Effector memory CD4-positive, alpha-beta T cell (primary cell): ENCODE data around the gene KPTN.

Experiments
- DNase-seq, 3 donors: peaks; one replicate each; pipeline ENCODE4 v3.0.0-alpha.2; 2020
- H3K27ac ChIP-seq: 2 replicates; pipeline ENCODE4 v1.7.0; 2013; ENCODE audit warnings: mild to moderate bottlenecking, low read length, moderate library complexity; ENCODE audit not compliant: insufficient read depth, poor library complexity, severe bottlenecking
- H3K27me3 ChIP-seq: replicated peaks from 2 replicates; pipeline ENCODE4 v1.7.0; 2013; ENCODE audit warnings: mild to moderate bottlenecking, low read length; ENCODE audit not compliant: insufficient read depth, control insufficient read depth, poor library complexity, severe bottlenecking
- H3K36me3 ChIP-seq: 2 replicates; pipeline ENCODE4 v1.7.0; 2013; ENCODE audit warnings: mild to moderate bottlenecking, low read length, moderate library complexity; ENCODE audit not compliant: control insufficient read depth, insufficient read depth
- H3K4me1 ChIP-seq: 2 replicates; pipeline ENCODE4 v1.7.0; 2013; ENCODE audit warnings: low read length, mild to moderate bottlenecking; ENCODE audit not compliant: control insufficient read depth, insufficient read depth, poor library complexity, severe bottlenecking
- H3K4me3 ChIP-seq: 2 replicates; pipeline ENCODE4 v1.7.0; 2013; ENCODE audit warnings: low read length, low read depth, mild to moderate bottlenecking; ENCODE audit not compliant: insufficient read depth, poor library complexity, severe bottlenecking
- H3K9me3 ChIP-seq: 2 replicates; pipeline ENCODE4 v1.7.0; 2013; ENCODE audit warnings: mild to moderate bottlenecking, low read length, moderate library complexity; ENCODE audit not compliant: control insufficient read depth

Gene KPTN

DNA sequence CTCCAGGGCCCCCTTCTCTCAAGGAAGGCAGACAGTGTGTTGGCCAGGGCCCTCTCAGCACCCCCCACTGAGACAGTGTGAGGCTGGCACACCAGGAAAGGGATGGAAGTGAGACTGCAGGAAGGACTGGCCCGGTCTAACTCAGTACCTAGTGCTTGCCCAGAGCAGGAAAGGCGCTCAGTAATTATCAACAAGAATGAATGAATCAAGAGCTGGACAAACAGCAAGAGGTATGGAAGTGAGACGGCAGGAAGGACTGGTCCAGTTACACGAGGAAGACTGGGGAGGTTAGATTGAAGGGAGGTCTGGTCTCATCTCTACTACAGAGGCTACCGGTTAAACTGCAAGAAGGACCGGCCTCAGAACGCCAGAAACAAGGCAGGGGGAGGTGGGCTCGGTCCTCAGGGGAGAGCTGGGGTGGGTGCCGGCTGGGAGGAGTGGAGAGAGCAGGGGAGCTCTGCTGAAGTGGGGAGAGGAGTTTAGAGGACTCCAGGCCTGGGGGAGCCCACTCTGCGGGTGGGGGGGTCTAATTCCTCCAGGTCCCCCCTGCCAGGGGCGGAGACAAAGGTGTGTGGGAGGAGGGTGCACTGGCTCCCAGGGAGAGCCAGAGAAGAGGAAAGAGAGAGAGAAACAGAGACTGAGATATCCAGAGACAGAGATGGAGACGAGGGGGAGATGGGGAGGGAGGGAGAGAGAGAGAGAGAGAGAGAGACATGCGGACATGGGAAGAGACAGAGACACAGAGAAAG lies 13.4 kb downstream of the KPTN start:
- H3K4me1 ChIP-seq = peaks cover 9% of the 10 kb centered on the region
- H3K36me3 ChIP-seq = no peaks in the 10 kb centered on the region
- no peaks in the 10 kb centered on the region for H3K9me3 ChIP-seq
- H3K4me3 ChIP-seq = no peak overlapping the region
- DNase-seq = no peak
- H3K27me3 ChIP-seq = peaks cover 33% of the 10 kb centered on the region
- H3K27ac ChIP-seq = no peak overlapping the region

DNA sequence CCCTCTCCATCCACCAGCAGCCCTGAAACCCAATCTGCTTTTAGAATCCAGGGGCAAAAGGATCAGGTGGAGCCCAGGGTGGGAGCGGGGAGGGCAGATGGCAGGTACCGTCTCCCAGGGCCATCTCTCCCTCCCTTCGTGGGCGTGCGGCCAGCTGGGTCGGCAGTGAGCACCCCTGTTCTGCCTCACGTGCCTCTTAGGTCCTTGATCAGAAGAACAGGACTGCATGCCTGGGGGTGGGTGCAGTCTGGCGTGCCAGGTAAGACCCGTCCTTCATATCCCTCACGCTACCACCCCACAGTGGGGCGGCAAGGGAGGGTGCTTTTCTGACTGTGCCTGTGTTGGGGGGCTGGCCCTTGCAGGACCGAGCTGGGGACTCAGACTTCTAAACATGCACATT lies 14.3 kb downstream of the KPTN start:
- Histone ChIP-seq H3K4me1 (peaks cover 9% of the 10 kb centered on the region), H3K36me3 (no peaks in the 10 kb centered on the region), H3K9me3 (no peaks in the 10 kb centered on the region), H3K27me3 (peaks cover 33% of the 10 kb centered on the region), H3K27ac (no peak overlapping the region), H3K4me3 (no peak overlapping the region)
- no peak for DNase-seq

DNA sequence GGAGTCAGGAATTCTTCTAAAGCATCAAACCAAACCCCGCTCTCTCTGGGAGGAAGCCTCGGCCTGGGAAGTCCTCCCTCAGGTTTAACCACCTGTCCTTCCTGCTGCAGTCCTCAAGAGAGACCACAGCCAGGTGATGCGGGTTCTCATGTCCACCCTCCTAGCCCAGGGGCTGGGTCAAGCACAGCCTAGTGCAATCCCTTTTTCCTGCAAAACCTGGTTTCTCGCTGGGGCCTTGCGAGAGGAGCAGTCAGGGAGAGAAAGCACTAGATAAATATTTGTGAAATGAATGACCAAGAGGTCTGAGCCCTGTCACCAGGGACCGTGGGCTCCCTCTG lies 14.7 kb downstream of the KPTN start:
- Histone ChIP-seq H3K4me1 (peaks cover 9% of the 10 kb centered on the region), H3K27ac (no peak overlapping the region), H3K36me3 (no peaks in the 10 kb centered on the region), H3K27me3 (peaks cover 33% of the 10 kb centered on the region), H3K9me3 (no peaks in the 10 kb centered on the region), H3K4me3 (no peak overlapping the region)
- DNase-seq = no peak

DNA sequence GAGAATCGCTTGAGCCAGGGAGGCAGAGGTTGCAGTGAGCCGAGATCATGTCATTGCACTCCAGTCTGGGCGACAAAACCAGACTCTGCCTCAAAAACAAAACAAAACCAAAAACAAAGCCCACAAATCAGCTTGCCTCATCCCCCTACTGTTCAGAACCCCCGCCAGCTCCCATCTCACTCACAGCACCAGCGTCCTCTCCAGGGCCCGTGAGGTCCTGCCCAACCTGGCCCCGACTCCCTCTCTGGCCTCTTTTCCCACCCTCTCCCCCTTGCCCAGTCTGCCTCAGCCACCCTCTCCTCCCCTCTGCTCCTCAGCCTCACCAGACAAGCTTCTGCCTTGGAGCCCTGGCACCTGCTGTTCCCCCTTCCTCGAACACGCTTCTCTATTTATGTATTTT lies 16.1 kb downstream of the KPTN start:
- no peak for DNase-seq
- Histone ChIP-seq H3K27me3 (peaks cover 32% of the 10 kb centered on the region), H3K27ac (no peak overlapping the region), H3K9me3 (no peaks in the 10 kb centered on the region), H3K4me1 (peaks cover 9% of the 10 kb centered on the region), H3K36me3 (no peaks in the 10 kb centered on the region), H3K4me3 (no peak overlapping the region)

DNA sequence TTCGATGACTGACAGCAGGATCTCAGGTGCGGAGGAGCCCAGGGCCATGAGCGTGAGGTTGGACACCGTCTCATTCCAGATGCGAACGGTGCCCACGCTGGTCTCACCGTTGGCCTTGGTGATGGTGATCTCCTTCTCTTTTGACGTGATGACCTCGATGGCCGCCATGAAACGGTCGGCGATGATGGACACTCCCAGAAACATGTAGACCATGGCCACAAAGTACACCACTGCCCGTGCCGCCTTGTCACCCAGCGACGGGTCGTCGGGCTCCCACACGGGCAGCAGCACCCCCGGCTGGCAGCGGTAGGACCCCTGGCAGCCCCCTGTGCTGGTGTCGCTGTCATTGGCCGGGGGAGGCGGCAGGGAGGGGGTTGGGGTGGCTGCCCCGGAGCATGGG lies 18.1 kb downstream of the KPTN start:
- DNase-seq = no peak
- H3K27ac ChIP-seq = no peak overlapping the region
- H3K4me3 ChIP-seq = no peak overlapping the region
- no peaks in the 10 kb centered on the region for H3K4me1 ChIP-seq
- H3K27me3 ChIP-seq = peaks cover 19% of the 10 kb centered on the region
- no peaks in the 10 kb centered on the region for H3K9me3 ChIP-seq
- H3K36me3 ChIP-seq = no peaks in the 10 kb centered on the region

DNA sequence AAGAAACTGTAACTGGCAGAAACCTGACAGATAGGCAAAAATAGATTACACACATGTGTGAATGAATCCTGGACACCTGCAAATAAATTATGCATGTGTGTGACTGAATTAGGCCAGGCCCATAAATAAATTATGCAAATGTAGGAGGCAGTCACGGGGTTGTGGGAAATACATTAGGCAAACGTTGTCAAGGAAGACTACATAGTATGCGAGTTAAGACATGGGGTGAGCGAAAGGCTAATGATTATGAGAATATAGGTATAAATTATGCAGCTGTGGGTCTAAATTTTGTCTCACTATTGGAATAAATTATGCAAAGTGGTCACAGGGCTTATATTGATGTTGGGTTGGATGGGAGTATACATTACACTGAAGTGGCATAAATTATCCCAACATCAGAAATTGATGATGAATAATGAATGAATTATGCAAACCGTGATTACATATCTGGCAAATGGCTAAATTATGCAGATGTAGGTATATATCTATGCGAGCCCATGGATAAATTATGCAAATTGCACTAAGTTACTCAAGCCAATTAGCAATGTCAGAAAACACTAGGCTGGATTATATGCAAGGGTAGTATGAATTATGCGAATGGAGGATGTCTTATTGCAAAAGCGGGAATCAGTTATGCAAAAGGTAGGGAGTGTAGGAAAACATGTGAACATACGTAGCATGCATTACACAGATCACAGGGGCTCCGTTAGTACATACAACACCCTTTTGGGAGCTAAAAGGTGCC lies 19.2 kb downstream of the KPTN start:
- no peaks in the 10 kb centered on the region for H3K9me3 ChIP-seq
- no peak for DNase-seq
- no peak overlapping the region for H3K4me3 ChIP-seq
- H3K36me3 ChIP-seq = no peaks in the 10 kb centered on the region
- peaks cover 9% of the 10 kb centered on the region for H3K27me3 ChIP-seq
- H3K4me1 ChIP-seq = no peaks in the 10 kb centered on the region
- H3K27ac ChIP-seq = no peak overlapping the region

DNA sequence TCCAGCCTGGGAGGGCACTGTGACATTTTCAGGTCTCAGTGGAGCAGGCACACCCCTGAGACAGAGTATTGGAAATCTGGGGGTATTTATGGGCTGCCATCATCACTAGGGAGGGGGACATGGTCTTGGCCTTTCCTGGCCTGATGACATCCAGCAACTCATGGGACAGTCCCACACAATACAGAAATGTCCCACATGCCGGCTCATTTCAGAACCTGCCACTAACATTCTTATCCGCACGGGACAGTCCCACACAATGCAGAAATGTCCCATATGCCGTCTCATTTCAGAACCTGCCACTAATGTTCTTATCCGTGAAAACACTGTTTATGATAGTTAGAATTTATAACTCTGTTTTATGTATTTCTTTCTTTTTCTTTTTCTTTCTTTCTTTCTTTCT lies 22.1 kb downstream of the KPTN start:
- H3K27ac ChIP-seq = no peak overlapping the region
- H3K4me1 ChIP-seq = no peaks in the 10 kb centered on the region
- no peak for DNase-seq
- H3K27me3 ChIP-seq = peaks cover 7% of the 10 kb centered on the region
- no peaks in the 10 kb centered on the region for H3K9me3 ChIP-seq
- H3K36me3 ChIP-seq = no peaks in the 10 kb centered on the region
- no peak overlapping the region for H3K4me3 ChIP-seq

DNA sequence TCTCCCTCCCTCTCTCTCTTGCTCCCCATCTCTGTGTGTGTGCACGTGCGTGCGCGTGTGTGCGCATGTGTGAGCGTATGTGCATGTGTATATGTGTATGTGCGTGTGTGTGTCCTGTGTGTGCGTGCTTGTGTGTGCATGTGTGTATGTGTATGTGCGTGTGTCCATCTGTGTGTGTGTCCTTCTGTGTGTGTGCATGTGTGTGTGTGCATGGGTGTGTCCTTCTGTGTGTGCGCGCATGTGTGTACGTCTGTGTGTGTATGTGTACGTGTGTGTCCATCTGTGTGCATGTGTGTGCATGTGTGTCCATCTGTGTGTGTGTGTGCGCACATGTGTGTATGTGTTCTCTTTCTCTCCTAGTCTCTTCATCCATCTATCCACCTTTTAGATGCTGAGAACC lies 24.5 kb downstream of the KPTN start:
- peaks cover 16% of the 10 kb centered on the region for H3K27me3 ChIP-seq
- no peaks in the 10 kb centered on the region for H3K36me3 ChIP-seq
- no peaks in the 10 kb centered on the region for H3K4me1 ChIP-seq
- H3K9me3 ChIP-seq = no peaks in the 10 kb centered on the region
- no peak for DNase-seq
- no peak overlapping the region for H3K4me3 ChIP-seq
- no peak overlapping the region for H3K27ac ChIP-seq

DNA sequence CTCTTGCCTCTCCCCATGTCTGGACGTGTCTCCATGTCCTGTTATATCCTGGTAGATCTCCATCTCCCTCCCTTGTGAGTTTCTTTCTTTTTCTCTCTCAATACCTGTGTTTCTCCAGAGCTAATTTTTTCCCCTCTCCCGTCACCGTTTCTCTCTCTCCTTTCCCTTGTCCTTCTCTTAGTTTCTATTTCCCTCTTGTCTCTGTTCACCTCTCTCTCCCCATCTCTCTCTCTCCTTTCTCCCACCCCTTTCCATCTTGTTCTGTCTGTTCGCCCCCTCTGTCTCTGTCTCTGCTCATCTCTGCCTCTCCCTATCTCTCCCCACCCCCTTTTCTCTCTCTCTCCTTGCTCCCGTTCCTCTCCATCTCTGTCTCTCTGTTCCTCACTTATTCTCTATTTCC lies 25.3 kb downstream of the KPTN start:
- H3K27me3 ChIP-seq = peaks cover 16% of the 10 kb centered on the region
- no peak overlapping the region for H3K4me3 ChIP-seq
- H3K9me3 ChIP-seq = no peaks in the 10 kb centered on the region
- no peak overlapping the region for H3K27ac ChIP-seq
- H3K4me1 ChIP-seq = no peaks in the 10 kb centered on the region
- DNase-seq = no peak
- no peaks in the 10 kb centered on the region for H3K36me3 ChIP-seq

DNA sequence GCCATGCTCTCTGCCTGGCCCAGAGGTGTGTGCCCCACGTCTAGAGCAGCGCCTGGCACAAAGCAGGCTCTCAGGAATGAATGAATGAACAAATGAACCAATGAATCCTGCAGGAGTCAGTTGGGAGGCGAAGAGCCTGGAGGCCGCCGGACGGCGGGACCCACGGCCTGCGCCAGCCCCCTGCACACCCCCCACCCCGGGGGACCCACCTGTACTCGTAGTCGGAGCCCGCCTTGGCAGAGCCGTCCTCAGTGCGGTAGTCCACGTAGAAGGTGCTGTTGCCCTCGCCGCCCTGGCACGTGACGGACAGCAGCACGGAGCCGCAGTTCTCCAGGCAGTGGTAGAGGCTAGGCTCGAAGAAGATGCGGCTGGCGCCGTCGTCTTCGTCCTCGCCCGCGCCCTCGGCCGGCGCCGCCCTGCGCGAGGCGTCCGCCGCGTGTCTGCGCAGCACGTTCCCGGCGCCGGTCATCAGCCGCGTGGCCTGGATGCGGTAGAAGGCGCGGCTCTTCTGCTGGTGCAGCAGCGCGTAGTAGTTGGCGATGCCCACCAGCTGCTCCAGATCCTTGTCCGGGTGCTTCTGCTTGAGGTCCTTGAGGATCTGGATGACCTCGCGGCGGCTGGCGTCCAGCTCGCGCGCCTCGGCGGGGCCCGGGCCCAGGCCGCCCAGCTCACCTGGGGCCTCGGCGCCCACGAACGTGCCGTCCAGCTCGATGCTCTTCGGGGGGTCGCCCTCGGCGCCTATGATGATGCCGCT lies 27.1 kb downstream of the KPTN start:
- Histone ChIP-seq H3K4me3 (no peak overlapping the region), H3K4me1 (no peaks in the 10 kb centered on the region), H3K9me3 (no peaks in the 10 kb centered on the region), H3K27me3 (peaks cover 16% of the 10 kb centered on the region), H3K36me3 (no peaks in the 10 kb centered on the region), H3K27ac (no peak overlapping the region)
- DNase-seq = no peak
